Measurements from ENCODE around the gene PARD6B. TPM values are rescaled to one million over a fixed set of nuclear protein-coding genes. Genes with fewer than 3 reads are reported as not detected.

The PARD6B gene
- total RNA-seq, 1 donor from 2014 or later = 4.5 TPM

DNA sequence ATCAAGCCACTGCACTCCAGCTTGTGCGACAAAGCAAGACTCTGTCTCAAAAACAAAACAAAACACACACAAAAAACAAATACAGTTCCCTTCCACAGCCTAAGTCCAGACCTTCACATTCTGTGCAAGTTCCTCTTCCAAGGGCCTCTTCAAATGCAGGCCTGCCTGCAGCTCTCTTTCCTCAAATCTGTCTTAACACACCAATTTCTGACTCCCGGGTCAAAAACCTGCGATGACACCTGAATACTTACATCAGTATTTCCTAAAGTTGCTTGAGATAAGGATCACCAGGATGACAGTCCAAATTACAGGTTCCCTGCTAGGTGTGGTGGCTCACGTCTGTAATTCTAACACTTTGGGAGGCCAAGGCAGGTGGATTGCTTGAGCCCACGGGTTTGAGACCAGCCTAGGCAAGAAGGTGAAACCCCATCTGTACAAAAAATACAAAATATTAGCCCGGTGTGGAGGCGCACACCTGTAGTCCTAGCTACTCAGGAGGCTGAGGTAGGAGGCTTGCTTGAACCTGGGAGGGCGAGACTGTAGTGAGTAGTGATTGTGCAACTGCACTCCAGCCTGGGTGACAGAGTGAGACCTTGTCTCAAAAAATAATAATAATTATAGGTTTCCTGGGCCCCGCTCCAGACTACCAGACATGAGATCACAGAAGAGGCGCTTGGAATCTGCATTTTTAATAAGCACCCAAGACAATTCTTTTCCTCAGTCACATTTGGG lies 8.8 kb upstream of the PARD6B start:
- intact Hi-C loops (cut with micrococcal nuclease) = no loop called here

DNA sequence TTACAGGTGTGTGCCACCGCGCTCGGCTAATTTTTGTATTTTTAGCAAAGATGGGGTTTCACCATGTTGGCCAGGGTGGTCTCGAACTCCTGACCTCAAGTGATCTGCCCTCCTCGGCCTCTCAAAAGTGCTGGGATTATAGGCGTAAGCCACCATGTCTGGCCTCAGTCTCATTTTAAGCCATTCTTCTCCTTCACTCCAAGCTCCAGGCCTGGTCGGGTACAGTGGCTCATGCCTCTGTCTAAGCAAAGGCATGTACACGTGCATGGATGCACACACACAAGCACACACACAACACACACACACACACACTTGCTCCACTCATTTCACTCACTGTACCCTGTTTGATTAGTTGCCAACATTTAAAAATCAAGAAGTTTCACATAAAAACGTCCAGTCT lies 7.7 kb upstream of the PARD6B start:
- intact Hi-C loops (cut with micrococcal nuclease) = no loop called here

DNA sequence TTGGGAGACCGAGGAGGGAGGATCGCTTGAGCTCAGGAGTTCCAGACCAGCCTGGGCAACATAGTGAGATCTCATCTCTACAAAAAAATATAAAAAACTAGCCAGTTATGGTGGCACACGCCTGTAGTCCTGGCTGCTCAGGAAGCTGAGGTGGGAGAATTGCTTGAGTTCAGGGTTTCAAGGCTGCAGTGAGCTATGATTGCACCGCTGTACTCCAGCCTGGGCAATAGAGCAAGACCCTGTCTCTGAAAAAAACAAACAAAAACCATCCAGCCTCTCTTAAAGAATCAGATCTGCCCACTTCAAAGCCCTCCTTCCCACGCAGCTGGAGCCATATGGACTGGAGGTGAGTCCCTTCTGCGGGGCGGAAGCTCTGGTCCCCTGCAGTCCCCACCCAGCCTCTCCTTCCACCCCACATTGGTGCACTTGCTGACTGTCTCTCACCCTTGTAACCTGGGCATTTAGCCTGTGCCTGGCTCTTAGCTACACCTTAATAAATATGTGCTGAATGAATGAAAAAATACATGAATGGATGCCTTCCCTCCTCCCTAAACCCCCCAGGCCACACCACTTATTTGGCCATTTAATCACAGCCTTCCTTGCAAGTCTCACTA lies 7.2 kb upstream of the PARD6B start:
- intact Hi-C loops (cut with micrococcal nuclease) = no loop called here

DNA sequence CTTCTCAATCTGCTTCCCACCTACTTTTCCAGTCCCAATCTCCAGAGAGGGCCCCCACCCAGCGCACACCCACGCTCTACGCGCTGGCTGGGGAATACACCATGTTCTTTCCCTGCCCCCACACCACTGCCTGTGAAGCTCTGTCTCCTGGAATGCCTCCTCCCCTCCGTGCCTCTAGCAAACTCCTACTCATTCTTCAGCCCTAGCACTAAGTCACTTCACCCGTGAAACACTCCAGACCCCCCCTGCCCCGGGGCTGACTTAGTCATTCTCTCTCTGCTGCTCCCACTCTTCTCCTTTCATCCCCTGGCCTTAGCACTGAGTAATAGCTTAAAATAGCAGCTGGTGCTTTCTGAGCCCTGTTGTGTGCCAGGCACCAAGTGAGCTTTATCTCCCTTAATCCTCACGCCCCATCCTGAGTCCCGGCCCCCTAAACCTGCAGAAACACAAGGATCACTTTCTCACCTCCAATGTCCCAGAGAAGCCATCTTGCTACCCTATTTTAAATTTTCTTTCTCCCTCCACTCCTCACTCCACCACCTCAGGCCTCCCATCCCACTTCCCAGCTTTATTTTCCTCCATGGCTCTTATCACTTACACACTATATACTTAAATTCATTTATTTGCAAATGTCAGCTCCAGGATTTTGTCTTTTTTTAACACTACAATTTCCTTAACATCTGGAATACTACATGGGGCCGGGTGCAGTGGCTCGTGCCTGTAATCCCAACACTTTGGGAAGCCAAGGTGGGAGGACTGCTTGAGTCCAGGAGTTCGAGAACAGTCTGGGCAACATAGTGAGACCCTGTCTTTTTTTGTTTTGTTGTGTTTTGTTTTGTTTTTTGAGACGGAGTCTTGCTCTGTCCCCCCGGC lies 6.3 kb upstream of the PARD6B start:
- intact Hi-C loops (cut with micrococcal nuclease) = no loop called here

DNA sequence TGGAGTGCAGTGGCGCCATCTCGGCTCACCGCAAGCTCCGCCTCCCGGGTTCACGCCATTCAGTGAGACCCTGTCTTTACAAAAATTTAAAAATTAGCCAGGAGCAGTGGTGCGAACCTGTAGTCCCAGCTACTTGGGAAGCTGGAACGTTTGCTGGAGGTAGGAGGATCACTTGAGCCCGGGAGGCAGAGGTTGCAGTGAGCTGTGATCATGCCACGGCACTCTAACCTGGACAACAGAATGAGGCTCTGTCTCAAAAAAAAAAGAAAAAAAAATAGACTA lies 5.7 kb upstream of the PARD6B start:
- intact Hi-C loops (cut with micrococcal nuclease) = no loop called here

DNA sequence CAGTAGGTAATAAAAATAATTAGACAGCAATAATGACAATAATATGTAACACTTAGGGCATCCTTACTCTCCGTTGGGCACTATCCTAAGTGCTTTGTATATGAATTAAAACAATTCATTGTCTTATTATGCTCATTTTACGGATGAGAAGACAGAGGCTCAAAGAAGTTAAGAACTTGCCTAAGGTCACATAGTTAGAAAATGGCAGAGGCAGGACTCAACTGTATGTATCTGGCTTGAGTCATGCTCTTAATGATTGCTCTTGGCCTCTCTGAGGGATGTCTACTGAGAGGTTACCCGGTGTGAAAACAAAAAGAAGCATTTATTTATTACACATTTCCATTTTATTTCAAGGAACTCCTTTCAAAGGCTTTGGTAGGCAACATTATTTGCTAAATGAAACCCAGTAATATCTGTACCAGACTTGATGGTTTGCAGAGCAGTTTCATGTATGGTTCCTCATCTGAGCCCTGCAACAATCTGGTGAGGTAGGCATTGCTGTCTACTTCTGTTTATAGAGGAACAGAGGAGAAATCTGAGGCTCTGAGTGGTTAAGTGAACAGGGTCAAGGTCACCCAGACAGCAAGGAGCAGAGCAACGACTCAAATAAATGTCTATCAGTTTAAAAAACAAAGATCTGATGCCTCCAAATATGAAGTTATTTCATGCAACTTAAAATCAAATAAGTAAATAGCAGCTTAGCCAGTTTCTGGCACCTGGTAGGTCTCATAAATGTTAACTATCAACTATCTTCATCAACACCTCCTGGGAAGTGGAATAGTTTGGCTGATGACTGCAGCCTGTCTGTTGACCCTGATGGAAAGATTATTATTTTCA lies 4.2 kb upstream of the PARD6B start:
- intact Hi-C loops (cut with micrococcal nuclease) = no loop called here

DNA sequence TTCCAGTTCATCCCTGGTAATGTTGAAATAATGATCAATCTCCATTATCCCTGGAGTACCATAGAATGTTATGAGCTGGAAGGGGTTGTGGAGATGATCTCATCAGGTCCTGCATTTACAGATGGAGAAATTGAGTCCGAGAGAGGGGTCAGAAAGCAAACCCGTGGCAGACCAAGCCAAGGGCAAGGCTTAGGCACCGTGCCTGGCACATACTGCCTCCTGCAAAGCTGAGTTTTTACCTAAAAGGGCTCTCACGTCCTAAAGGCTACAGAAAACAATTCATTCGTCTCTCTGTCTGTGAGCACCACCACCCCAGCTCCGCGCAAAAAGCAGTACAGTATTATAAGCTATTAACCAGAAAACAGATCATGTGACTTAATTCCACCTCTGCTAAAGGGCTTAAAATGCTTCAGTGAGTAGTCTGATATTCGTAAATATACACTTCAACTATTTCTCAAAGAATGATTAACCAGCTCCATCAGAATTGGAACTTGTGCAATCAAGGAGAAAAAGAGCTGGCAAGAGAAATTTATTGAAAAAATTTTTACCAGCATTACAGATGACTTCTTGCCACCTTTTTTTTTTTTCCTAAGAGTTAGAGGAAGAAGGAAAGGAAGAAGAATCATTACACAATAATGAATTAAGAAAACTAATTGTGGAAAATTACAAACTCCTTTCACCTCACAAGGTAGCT lies 3.4 kb upstream of the PARD6B start:
- intact Hi-C loops (cut with micrococcal nuclease) = no loop called here

DNA sequence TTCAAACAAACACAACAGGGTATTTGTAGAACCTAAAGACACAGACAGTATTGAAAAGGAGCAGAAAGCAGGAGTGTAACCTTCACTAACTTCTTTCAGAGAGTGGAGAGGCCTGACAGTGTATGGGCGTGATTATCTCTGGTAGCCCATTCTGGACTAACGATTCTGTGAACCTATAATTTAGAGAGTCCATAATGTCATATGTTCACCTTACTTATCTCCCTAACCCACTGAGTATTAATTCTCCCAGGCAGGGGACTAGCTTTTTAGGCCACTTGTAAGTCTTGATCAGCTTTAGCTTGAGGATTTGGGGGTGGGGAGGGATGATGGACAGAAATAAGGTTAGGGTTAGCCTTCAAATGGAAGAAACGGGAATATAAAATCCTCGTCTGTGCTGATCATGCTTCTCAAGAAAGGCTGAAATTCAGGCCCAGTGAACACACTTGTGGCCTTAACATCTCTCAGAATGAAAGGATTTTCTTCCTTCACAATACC lies 2.8 kb upstream of the PARD6B start:
- intact Hi-C loops (cut with micrococcal nuclease) = no loop called here

DNA sequence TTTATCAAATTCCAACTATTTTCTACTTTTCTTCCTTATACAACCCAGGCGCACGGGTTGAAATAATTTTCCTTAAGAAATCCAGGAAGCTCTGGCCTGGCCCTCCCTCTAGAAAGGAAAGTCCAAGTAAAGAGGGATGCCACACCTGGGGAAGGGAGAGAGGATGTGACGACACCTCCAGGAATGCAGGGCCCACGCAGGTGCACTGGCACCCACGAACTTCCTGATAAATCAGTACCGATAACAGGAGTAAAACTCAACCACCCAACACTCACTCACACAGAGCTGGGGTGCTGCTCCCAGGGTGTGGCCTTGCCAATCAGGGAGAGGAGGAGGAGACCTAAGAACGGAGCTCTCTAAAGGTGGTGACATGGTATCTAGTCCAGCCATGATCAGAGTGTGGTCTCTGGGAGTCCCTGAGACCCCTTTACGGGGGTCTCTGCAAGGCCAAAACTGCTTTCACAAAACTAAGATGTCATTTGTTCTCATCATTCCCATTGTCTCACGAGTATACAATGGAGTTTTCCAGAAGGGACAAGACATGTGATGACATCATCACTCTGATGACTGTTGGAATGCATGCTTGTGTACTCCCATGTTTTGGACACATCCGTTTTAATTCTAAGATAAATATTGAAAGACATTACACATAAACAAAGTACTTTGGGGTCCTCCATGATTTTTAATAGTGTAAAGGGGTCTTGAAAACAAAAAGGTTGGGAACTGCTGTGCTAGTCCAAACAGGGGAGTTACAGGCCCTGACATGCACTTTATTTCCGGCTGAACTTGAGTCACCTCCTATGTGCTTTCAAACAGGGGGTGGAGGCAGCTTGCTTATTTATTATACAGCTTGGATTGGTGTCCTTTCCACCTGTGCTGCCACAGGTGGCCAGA lies 2.2 kb upstream of the PARD6B start:
- intact Hi-C loops (cut with micrococcal nuclease) = no loop called here

DNA sequence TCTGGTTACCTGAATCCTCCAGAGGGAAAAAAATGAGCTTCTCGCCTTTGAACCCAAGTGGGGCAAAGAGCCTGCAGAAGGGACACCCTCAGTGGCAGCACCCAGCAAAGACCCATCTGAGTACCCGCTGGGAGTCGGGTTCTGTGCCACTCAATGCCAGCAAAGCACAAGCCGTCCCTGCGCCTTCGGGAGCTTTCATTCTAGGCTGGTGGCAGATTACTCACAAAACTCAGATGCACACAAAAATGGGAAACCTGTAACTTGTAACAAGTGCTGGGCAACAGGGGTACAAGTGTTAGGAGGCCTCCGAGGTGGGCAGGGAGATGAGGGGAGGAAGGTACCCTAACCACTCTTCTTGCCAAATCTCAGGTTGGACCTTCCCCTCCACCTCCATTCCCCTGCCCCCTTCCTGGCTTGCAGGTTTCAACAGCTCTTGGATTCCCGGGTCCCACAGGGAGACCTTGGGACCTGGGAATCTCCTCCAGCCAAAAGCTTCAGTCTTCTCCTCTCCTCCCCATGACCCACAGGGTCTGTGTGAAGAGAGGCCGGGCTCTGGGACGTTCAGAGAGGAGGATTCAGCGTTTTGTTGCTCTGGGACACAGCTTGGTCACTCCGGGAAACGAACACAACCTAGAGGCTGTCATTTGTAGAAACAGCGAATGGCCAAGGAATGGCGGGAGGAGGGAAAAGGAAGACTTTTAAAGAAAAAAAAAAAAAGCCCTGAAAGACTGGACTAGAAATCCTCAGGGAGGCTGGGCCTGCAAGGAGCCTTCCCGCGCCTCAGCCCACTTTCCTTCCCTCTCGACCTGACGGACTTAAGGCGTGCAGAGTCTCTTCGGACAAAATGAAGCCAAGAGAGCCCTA lies 1.2 kb upstream of the PARD6B start:
- intact Hi-C loops (cut with micrococcal nuclease) = loop anchor here (5.0 to 10.0 kb wide), 4 partner anchors 213 to 618 kb away; partner anchors contain the start of genes CEBPB and UBE2V1

DNA sequence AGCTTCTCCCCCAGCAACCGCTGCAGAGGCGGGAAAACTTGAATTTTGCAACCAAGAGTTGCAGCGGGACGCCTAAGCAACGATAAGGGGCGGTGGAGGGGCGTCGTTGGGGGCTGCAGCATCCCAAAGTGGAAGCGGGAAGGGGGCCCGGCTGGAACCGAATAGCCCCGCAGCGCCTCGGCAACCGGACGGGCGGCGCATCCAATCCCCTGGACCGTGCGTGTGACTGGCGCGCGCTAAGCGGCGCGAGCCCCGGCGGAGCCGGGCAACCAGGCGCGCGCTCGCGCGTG lies 670 bp upstream of the PARD6B start:
- intact Hi-C loops (cut with micrococcal nuclease) = loop anchor here (1.0 to 10.0 kb wide), 7 partner anchors 64 to 618 kb away; partner anchors contain the start of genes ADNP, CEBPB, DPM1 and MOCS3

DNA sequence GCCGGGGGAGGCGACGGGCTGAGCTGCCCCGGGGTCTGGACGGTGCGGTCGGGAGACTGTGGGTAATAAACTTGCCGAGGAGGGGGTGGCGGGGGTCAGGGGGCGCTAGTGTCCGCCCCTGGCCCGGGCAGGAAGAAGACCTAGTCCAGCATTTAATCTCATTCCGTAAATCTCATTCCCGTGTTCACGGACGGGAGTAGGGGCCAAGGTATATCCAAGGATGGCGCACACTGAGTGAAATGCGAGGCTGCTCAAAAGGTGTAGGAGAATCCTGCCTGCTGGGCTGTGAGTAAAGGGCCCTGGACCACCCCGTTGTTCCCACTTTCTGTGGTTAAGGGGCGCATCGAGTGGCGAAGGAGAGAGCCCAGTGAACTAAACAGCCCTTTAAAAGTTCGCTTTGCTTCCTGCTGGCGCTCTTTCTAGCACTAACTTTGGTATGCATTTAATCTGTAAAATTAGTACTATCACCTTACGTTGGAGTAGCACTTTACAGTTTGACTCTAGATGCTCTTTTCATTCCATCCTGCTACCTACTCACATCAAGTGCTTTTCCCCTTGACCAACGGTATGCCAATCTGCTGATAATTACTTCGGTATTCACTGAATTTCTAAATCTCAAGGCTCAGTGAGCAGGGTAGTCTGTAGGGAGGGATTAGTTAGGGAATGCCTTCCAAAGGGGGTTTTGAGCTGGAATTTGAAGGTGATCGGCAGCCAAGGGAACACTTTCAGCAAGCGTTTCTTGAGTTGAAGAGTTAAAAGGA lies 730 bp downstream of the PARD6B start:
- intact Hi-C loops (cut with micrococcal nuclease) = loop anchor here (1.0 to 10.0 kb wide), 7 partner anchors 62 to 620 kb away; partner anchors contain the start of genes ADNP, CEBPB, DPM1 and MOCS3

DNA sequence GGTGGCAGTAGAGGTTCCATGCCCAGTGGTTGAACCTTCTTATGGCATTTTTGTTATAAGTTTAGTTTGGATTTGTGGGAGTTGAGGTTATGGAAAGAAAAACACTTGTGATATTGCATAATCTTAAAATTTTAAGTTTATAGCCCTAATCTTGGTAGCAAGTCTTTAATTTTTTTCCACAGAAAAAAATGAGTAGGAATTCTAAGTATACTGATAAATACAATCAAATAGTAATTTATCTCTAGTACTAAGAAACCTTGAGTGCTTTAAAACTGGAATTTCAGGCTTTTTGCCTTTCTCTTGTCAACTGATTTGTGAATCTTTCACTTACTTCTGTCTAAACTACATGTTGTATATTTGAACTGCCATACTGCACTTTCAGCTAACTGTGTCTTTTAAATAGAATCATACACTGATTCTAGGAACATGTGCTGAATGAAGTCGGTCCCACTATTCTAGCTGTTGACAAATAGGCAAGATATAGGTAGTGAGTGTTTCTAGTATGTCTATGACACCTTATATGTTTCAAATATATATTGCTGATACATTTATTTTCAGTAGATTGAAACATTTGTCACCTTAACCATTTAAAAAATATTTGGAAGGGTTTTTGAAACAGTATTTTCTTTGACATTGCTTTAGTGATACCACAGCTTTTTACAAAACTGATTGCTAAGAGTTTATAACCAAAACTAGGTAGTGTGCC lies 2.4 kb downstream of the PARD6B start:
- intact Hi-C loops (cut with micrococcal nuclease) = loop anchor here (5.0 to 10.0 kb wide), 4 partner anchors 216 to 621 kb away; partner anchors contain the start of genes CEBPB and UBE2V1

DNA sequence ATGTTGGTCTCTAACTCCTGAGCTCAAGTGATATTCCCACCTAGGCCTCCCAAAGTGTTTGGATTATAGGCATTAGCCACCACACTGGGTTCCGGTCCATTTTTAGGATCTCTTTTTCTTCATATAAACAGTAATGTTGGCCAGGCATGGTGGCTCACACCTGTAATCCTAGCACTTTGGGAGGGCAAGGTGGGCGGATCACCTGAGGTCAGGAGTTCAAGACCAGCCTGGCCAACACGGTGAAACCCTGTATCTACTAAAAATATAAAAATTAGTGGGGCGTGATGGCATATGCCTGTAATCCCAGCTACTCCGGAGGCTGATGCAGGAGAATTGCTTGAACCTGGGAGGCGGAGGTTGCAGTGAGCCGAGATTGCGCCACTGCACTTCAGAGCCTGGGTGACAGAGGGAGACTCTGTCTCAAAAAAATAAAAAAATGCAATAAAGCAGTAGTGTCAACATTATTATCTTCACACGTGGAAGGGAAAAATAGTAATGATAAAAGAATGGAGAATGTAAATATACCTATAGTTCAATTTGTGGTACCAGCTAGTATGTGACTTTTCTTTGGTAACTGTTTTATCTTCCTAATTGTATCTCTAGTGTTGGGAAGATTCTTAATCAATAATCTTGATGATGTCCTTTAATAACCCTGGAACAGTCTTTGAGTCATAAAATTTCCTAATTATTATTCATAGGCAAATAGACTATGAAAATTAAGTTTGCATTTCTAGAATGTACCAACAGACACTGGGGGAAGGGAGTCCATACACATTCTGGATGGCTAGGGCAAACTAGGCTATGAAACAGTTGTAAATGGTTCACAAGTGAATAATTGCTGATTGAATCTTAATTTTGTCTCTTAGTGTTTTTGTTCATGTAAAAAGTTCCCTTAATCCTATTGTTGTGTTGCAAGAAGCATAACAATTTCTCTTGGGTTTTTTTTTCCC lies 3.6 kb downstream of the PARD6B start:
- intact Hi-C loops (cut with micrococcal nuclease) = loop anchor here (5.0 to 10.0 kb wide), 4 partner anchors 218 to 623 kb away; partner anchors contain the start of genes CEBPB and UBE2V1

DNA sequence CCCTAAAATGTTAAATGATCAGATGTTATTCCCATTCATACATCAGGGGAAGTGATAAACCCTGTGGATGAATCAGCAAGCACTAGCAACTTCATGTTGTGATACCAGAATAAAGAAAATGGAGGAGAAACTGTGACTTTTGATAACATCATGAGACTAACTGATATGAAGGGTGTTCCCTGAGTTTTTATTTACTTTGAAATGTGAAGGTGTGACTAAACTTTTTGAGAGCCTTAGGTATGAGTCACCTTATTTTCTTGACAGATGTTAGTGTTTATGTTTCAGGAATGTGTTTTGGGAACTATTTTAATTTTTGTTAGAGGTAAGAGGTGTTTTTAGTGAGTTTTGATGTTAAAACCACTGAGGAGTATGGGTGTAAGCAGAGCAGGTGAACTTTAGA lies 4.4 kb downstream of the PARD6B start:
- intact Hi-C loops (cut with micrococcal nuclease) = loop anchor here (10.0 kb wide), 1 partner anchor 351 kb away; no protein-coding TSS in a partner anchor

DNA sequence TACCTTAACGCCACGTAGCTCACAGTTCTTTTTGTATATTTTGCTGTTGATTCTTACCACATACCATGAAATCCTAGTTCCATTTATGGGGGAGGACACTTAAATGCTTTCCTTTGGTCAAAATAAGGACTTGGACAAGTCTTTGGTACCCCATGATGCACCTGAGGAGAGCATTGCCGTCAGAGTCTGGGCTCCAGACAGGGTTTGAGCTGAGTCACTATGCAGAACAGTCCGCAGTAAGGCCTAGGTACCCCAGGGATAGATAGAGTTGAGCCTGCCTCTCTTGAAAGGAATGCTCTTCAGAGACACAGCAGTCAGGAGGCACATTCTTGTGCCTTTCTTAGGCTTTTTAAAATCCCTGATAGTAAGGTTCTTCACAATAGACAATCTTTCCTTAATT lies 6.0 kb downstream of the PARD6B start:
- intact Hi-C loops (cut with micrococcal nuclease) = loop anchor here (10.0 kb wide), 1 partner anchor 353 kb away; no protein-coding TSS in a partner anchor

Measured in T-helper 2 cell treated with Interferon-gamma antibody and Interleukin-4, amounts not matched to agents 100 ng/mL and 5 ng/mL, for 36 hours (primary cell).